GM21737 (cell line): ENCODE results near the gene KLRK1.
"Not testable (repeated sequence)": the region's sequence is repeated elsewhere in the genome, so short reads cannot be mapped to it uniquely, and the experiment has no call there.

Source experiments
- ATAC-seq: cut with Tn5 transposase; IDR thresholded peaks from one replicate; pipeline ENCODE4 v1.9.1; 2021; ENCODE audit warnings: mild to moderate bottlenecking, moderate library complexity; ENCODE audit not compliant: unreplicated experiment

KLRK1 gene

DNA sequence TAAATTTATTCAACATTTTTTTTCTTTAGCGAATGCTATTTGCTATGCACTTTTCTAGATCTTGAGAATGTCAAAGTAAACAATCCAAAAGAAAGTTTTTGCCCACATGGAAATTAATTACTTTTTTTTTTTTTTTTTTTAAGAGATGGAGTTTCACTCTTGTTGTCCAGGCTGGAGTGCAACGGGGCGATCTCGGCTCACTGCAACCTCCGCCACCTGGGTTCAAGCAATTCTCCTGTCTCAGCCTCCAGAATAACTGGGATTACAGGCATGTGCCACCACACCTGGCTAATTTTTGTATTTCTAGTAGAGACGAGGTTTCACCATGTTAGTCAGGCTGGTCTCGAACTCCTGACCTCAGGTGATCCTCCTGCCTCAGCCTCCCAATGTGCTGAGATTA is 1.1 kb upstream of the KLRK1 start:
- not testable (repeated sequence) for ATAC-seq

DNA sequence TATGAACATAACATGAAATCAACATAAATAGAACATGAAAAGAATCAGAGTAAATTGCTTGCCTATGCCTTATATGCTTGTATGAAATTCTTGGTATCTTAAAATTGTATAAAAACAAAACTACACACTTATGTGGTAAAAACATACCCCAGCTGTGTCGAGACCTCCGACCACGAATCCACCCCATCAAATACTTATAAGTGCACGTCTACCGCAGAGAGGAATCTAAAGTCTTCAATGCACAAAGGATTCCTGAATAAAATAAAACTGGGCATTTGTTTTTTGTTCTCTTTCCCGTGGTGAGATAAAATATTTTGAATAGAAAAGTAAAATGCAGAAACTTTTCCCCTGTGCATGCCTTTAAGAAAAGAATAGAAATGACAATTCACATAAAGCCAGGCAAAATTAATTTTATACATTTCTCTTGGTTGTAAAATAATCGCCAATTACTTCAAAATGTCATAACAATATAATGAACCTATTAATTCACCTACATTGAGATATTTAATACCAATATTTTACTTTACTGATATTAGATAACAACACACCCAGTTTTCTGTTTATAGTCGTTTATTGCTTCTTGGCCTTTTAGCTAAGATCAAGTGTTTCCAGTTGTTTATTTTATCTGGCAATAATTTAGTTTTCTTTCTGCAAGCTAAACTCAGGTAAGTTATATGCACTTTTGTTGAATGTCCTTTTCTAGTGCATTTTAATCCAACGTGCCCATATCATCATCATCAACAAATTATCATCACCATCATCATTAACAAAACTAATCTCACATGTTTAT is 1.0 kb downstream of the KLRK1 start:
- ATAC-seq = no peak

DNA sequence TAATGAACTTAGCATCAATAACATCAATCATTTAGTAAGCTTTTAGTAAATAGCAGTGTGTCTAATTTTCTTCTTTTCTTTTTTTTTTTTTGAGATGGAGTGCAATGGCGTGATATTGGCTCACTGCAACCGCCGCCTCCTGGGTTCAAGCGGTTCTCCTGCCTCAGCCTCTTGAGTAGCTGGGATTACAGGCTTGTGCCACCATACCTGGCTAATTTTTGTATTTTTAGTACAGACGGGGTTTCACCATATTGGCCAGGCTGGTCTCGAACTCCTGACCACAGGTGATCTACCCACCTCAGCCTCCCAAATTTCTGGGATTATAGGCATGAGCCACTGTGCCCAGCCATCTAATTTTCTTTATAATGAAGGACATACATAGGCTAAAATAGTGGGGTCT is 2.3 kb downstream of the KLRK1 start:
- ATAC-seq = not testable (repeated sequence)

DNA sequence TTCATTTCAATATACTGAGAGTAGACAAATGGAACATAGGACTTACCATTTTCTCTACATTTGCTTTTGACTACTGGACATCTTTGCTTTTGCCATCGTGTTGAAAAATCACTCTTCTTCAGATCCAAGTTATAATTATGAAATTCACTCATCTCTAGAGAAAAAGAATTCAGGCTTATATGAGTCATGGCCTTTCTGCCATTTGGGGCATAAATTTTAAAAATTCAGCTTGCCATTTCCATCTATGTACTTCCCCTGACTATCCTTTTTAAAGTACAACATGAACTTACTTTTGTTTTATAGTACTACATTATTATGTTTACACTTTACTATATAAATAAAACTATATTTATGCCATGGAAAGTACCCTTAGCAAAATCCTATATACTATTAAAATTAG is 3.0 kb downstream of the KLRK1 start:
- ATAC-seq = no peak

DNA sequence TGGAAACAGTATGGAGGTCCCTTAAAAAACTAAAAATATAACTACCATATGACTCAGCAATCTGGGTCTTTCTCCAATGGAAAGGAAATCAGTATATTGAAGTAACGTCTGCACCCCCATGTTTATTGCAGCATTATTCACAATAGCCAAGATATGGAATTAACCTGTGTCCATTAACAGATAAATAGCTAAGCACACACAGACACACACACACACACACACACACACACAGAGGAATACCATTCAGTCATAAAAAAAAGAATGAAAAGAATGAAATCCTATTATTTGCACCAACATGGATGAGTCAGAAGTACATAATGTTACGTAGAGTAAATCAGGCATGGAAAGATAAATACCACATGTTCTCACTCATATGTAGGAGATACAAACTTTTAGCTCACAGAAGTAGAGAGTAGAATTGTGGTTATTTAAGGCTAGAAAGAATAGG is 4.7 kb downstream of the KLRK1 start:
- no peak for ATAC-seq

DNA sequence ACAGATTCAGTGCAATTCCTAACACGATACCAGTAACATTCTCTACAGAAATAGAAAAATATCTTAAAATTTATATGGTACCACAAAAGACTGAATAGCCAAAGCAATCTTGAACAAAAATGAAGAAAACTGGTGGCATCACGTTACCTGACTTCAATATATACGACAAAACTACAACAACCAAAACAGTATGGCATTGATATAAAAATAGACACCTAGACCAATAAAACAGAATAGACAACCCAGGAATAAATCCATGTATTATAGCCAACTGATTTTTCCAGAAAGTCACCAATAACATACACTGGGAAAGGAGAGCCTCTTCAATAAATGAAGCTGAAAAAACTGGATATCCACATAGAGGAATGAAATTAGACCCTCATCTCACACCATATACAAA is 5.7 kb downstream of the KLRK1 start:
- ATAC-seq = no peak

DNA sequence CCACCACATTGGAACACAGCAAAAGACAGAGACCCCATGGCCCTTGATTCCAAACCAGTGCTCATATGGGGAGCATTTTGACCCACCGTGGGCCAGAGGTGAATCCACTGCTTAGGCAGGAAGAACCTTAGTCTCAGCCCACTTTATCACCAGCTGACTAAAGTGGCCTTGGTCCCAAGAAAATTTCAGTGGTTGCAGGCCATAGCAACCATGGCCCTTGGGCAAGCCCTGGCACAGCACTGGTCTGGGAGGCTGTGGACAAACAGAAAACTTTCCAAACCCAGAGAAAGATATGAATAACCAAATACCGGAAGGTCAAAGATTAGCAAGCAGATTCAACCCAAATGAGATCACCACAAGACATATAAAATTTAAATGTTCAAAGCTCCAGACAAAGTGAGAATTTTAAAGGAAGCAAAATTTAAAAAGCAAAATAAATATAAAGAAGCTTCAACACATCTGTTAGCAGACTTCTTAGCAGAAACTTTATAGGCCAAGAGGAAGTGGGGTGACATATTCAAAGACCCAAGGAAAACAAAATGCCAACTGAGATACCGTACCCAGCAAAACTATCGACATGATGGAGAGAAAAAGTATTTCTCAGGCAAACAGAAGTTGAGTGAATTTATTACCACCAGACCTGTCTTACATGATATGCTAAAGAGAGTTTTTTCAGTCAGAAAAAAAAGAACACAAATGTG is 7.8 kb downstream of the KLRK1 start:
- ATAC-seq = no peak

DNA sequence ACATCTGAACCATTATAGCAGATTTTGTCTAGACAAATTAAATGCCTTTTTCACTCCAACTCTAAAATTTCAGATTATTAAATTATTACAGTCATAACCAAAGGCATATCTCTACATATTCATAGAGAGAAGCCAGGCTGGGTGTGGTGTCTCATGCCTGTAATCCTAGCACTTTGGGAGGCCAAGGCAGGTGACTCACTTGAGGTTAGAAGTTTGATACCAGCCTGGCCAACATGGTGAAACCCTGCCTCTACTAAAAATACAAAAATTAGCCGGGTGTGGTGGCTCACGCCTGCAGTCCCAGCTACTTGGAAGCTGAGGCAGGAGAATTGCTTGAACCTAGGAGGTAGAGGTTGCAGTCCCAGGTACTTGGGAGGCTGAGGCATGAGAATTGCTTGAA is 11.1 kb downstream of the KLRK1 start:
- not testable (repeated sequence) for ATAC-seq

DNA sequence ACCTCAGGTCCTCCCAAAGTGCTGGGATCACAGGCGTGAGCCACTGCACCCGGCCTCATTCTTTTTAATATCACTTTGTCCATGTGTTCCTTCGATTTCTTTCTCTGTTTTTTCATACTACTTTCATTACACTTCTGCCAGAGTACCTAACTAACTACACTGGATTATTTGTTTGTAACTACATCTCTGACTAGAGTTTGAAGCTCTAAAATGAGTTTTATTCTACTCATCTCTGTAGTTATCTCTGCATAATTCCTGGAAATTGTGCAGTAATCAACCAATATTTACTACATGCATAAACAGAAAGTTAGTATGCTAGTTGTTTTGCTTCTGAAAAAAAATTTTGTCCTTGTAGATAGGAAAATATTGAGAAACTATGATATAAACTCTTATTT is 15.2 kb downstream of the KLRK1 start:
- no peak for ATAC-seq

DNA sequence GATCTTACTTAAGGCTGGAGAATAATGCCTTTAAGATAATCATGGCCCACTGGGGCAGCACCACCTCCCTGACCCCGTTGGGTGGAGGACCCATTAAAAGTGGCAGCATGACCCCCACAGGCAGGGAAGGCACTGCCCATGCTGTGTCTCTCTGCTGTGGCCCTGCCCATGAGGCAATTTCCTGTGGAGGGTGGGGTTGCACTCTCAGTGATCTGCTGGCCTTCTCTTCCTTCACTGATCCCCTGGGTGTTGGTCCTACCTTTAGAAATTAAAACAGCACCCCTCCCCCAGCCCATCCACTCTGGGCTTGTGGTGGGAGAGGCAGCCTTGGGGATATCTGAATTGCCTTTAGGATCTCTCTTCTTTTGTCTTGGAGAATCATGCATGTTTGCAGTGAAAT is 17.3 kb downstream of the KLRK1 start:
- ATAC-seq = no peak

DNA sequence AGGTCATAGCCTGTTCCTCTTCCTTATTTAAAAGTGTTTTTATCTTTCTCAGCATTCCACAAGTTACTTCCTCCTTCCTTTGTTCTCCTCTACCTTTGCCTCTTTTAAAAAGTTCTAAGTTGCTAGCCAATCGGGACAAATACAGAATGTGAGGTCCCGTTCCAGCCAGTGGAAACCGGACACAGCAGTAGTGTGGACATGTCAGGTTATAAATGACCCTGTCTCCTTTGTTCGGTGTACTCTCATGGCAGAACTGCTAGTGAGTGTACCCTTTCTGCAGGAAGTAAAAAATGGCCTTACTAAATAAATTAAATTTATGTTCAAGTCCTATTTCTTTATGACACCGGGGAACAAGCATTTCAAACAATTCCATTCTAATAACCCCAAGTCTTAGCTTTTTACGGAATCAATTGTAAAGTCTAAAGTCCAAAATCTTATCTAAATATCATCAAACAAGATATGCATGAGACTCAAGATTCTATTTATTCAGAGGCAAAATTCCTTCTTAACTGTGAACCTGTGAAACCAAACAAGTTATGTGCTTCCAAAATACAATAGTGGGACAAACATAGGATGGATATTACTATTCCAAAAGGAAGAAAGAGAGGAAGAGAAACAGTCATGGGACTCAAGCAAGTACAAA is 17.8 kb downstream of the KLRK1 start:
- ATAC-seq = not testable (repeated sequence)

DNA sequence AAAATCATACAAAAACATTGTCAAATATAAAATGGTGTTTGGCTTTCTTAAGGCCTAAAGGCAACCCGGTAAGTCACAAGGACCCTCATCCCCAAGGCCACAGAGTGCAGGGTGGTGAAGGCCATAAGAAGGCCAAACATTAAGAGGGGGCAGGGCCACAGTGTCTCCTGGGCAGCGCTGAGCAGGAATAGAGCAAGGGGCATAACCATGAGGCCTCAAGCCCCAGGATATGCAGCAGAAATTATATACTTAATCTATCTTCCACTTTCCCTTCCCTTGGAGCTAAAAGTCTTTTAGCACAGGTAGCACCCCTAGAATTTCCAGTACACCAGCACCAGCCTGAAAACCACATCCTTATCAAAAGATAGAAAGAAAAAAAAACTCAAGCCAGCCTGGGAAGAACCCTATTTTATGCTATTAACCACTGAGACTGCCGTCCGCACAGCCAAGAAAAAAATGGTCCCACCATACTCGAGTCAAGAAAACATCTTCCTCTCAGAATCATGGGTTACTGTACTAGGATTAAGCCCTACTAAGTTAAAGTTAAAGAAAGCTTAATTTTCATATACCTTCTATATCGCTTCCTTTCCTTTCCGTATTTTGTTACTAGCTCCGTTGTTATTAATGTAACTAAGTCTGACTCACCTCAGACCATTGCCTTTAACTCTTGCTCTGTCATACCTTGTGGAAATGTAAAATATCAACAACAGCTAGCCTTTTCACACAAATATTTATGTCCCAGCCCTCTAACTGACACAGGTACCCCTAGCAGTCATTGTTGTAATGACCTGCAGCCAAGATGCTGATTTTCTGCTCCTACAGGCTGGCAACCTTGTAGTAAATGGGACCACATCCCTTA is 20.1 kb downstream of the KLRK1 start:
- no peak for ATAC-seq

DNA sequence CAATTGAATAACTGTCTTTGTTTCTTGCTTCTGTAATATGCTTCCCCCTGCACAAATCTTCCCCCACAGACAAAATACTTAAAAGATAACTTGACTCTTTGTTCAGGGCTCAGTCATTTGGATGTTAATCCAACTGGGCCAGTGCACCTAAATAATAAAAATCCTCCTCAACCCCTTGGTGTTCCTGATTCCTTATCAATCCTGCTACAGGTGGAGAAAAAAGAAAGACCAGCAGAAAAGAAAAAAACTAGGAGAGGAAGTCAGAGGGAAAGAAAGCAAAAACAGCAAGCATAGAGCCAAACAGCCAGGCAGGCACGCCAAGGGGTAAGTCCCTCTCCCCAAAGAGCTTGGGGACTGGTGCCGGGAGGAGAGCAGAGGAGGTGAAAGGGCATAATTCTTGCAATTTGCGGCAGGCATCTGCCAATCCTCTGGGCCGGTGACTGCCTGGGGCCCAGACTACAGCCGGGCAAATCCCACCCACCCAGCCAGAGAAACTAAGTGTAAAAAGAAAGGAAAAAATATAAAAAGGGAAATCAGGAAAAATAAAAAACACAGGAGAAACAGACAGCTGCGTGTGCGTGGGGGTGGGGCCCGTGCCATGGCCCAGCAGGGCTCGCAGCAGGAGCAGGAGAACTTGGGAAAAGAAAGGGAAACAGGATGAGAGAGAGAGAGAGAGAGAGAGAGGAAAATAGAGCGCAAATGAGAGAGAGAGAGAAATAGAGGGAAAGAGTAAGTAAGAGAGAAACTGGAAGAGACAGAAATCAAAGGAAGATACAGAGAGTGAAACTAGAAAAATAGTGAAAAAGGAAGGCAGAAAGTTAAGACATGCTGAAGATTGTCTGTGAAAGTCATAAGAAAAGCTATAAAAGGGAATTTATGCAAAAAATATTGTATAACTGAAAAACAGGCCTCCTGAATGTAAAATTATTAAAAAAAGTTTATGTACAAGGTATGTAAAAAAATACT is 21.4 kb downstream of the KLRK1 start:
- ATAC-seq = no peak

DNA sequence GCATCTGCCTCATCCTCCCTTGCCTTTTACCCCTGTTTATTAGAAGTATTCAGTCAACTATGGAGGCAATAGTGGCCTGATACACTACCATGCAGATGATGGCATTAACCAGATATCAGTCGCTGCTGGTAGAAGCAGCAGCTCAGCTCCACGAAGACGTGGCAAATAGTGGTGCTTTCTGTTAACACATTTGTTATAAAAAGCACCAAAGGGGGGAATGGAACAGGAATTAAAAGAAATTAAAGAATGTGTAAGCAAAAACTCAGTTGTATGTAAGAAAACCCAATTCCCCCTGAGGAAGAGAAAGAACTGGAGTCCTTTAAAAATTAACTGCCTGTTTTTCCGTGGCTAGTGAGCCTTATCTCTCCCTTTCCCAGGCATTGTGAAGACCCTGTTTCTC is 22.1 kb downstream of the KLRK1 start:
- not testable (repeated sequence) for ATAC-seq

DNA sequence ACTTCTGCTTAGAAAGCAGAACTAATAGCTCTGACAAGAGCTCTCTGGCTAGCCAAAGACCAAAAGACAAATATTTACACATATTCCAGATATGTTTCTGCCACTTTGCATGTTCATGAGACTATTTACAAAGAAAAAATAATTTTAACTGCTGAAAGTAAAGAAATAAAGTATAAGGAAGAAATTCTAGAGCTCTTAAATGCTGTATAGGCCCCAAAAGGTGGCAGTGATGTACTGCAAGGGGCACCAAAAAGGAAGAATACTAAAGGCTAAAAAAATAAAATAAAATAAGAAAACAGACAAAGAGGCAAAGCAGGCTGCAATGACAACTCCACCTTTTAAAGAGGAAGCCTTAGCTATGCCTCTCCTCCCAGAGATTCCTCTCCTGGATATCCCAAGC is 23.0 kb downstream of the KLRK1 start:
- no peak for ATAC-seq

DNA sequence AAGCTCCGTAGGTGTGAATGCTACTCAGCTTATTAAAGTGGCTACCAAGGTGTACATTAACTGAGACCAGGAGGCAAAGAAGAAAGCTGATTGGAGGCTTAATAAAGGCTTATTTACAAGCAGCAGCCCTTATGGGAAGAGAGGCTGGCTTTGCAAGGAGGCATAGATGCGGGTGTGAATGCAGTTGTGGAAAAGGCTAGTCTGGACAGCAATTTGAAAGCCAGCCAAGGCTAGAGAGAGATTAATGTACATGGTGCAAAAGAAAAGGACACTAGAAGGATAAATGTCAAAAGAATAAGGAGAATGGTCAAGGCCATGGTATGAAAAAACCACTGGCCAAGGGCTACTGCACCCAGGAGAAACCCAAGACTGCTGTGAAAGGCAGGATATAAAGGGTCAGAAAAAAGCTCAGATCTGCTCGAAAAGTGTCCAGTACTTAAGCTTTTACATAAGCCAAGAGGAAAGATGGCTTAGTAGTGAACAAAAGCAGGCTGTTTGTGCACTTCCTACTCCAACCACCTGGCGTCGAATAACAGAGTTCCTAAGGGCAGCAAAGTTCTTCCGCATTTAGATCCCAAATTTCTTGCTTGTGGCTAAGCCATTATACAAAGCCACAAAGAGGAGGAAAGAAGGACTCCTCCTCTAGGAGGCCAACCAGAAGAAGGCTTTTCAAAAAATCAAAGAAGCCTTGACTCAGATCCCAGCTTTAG is 24.0 kb downstream of the KLRK1 start:
- no peak for ATAC-seq

DNA sequence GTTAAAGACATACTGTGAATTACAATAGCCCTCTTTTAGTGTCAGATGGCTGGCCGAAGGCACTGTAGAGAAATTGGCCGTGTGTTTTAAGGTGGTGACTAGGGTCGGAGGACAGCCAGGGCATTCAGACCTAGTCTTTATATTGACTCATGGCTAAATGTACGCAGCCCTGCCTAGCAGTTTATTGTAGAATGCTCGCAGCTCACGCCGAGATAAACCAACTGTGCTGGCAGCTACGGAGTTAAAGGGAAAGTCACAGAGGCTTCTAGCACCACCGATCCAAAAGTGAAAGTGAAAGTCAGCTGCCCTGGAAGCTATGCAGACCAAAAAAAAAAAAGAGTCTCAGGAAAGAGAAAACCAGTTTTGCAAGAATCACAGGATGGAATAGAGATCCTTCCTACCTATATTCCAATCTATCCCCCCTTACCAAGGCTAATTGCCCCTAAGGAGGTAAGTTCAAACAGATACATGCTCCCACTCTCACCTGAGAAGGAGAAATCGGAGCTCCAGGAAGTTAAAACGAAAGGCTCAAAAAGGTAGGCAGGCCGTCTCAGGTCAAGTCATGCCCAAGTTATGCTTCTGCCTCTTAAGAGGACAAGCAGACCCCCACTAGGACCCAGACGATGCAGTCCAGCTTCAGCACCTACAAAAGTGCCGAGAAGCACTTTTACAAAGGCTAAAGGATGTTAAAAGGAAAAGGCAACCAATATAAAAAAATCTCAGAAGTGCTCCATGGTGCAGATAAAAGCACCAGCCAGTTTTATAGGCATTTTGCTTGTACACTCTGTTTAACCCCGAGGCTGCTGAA is 24.8 kb downstream of the KLRK1 start:
- ATAC-seq = peak; percentile 36
